HepG2 (cell line): ENCODE results near the gene PPP2R2D. TPM values are rescaled to one million over a fixed set of nuclear protein-coding genes. Genes with fewer than 3 reads are reported as not detected.

Experiments
- CAMTA2 ChIP-seq: sonication (generic); formaldehyde crosslinking; IDR thresholded peaks from 2 replicates; pipeline ENCODE4 v1.4.0; 2020; ENCODE audit warnings: mild to moderate bottlenecking, missing genetic modification reagents, borderline replicate concordance
- EZH2 ChIP-seq: conservative IDR thresholded peaks from 2 replicates; pipeline ENCODE4 v1.6.1; 2012; ENCODE audit warnings: mild to moderate bottlenecking, low read depth, low read length, moderate library complexity
- GLI4 ChIP-seq: sonication (generic); formaldehyde crosslinking; IDR thresholded peaks from 2 replicates; pipeline ENCODE4 v1.5.1; 2020; ENCODE audit warnings: missing genetic modification reagents, mild to moderate bottlenecking, moderate library complexity, borderline replicate concordance
- HNRNPUL1 ChIP-seq: fragments of 200-400 bp; formaldehyde crosslinking; IDR thresholded peaks from 2 replicates; pipeline ENCODE4 v1.6.1; 2017; ENCODE audit warnings: low read depth, mild to moderate bottlenecking, low read length, moderate library complexity
- KDM3A ChIP-seq: IDR thresholded peaks from 2 replicates; pipeline ENCODE4 v1.6.1; 2018; ENCODE audit warnings: low read depth, missing compliant biosample characterization
- NAIF1 ChIP-seq: sonication (generic); formaldehyde crosslinking; IDR thresholded peaks from 2 replicates; pipeline ENCODE4 v1.5.0; 2020; ENCODE audit warnings: mild to moderate bottlenecking, missing genetic modification reagents, borderline replicate concordance
- PAWR ChIP-seq: sonication (generic); formaldehyde crosslinking; IDR thresholded peaks from 2 replicates; pipeline ENCODE4 v1.4.0; 2020; ENCODE audit warnings: missing genetic modification reagents, mild to moderate bottlenecking, borderline replicate concordance
- PLRG1 ChIP-seq: fragments of 450-650 bp; conservative IDR thresholded peaks from 2 replicates; pipeline ENCODE4 v1.6.1; 2016
- RAD21 ChIP-seq: fragments of 450-650 bp; formaldehyde crosslinking; IDR thresholded peaks from 2 replicates; pipeline ENCODE4 v1.5.0; 2020; ENCODE audit warnings: mild to moderate bottlenecking
- RARG ChIP-seq: sonication (generic); formaldehyde crosslinking; IDR thresholded peaks from 2 replicates; pipeline ENCODE4 v1.4.0; 2020; ENCODE audit warnings: low read depth, mild to moderate bottlenecking, missing genetic modification reagents
- RFX3 ChIP-seq: IDR thresholded peaks from 2 replicates; pipeline ENCODE4 v1.6.1; 2016; ENCODE audit warnings: missing biosample characterization, missing genetic modification reagents
- THYN1 ChIP-seq: sonication (generic); formaldehyde crosslinking; IDR thresholded peaks from 2 replicates; pipeline ENCODE4 v1.8.1; 2023; ENCODE audit warnings: low read depth, mild to moderate bottlenecking, moderate library complexity, missing genetic modification reagents, borderline replicate concordance
- ZNF20 ChIP-seq: sonication (generic); formaldehyde crosslinking; IDR thresholded peaks from 2 replicates; pipeline ENCODE4 v1.4.0; 2020; ENCODE audit warnings: mild to moderate bottlenecking, moderate library complexity, missing genetic modification reagents
- ZNF225 ChIP-seq: sonication (generic); formaldehyde crosslinking; IDR thresholded peaks from 2 replicates; pipeline ENCODE4 v1.4.0; 2020; ENCODE audit warnings: mild to moderate bottlenecking, missing genetic modification reagents
- ZNF263 ChIP-seq: sonication (generic); formaldehyde crosslinking; IDR thresholded peaks from 2 replicates; pipeline ENCODE4 v1.4.0; 2020; ENCODE audit warnings: missing genetic modification reagents
- ZNF34 ChIP-seq: sonication (generic); formaldehyde crosslinking; IDR thresholded peaks from 2 replicates; pipeline ENCODE4 v1.4.0; 2020; ENCODE audit warnings: mild to moderate bottlenecking, missing genetic modification reagents, borderline replicate concordance
- ZNF570 ChIP-seq: sonication (generic); formaldehyde crosslinking; IDR thresholded peaks from 2 replicates; pipeline ENCODE4 v1.4.0; 2020; ENCODE audit warnings: mild to moderate bottlenecking, missing genetic modification reagents, borderline replicate concordance
- ZNF619 ChIP-seq: sonication (generic); formaldehyde crosslinking; IDR thresholded peaks from 2 replicates; pipeline ENCODE4 v1.4.0; 2020; ENCODE audit warnings: mild to moderate bottlenecking, missing genetic modification reagents
- ZNF773 ChIP-seq: sonication (generic); formaldehyde crosslinking; IDR thresholded peaks from 2 replicates; pipeline ENCODE4 v1.4.0; 2020; ENCODE audit warnings: missing genetic modification reagents, borderline replicate concordance
- ZNF780A ChIP-seq: sonication (generic); formaldehyde crosslinking; IDR thresholded peaks from 2 replicates; pipeline ENCODE4 v1.8.0; 2022; ENCODE audit warnings: mild to moderate bottlenecking, missing genetic modification reagents, moderate library complexity
- ZSCAN30 ChIP-seq: sonication (generic); formaldehyde crosslinking; IDR thresholded peaks from 2 replicates; pipeline ENCODE4 v1.5.0; 2020; ENCODE audit warnings: mild to moderate bottlenecking, missing genetic modification reagents
- ZZZ3 ChIP-seq: sonication (generic); formaldehyde crosslinking; IDR thresholded peaks from 2 replicates; pipeline ENCODE4 v1.4.0; 2020; ENCODE audit warnings: missing genetic modification reagents, mild to moderate bottlenecking, borderline replicate concordance
- polyA plus RNA-seq, 8 experiments: library from polyadenylated mRNA; depleted of rRNA in 3 of 8; stranded (reverse) in 7 of 8; unstranded in 1 of 8; fragments of >200 nt; fragmentation: Illumina TruSeq in 4 of 8; extraction: Trizol in 4 of 8; gene quantifications; 2 replicates each; pipeline versions ENCODE4 v1.2.1 to v1.2.3, GENCODE V29; 2011 to 2016; ENCODE audit warnings: low read depth in 4 of 8, missing spikeins in 1 of 8, mixed read lengths in 1 of 8; ENCODE audit not compliant: insufficient read depth in 1 of 8
- total RNA-seq, 5 experiments: library from RNA; depleted of rRNA; stranded (reverse); fragments of >200 nt; fragmentation: Illumina TruSeq; extraction: Trizol; gene quantifications; 2 replicates each; pipeline ENCODE4 v1.2.3, GENCODE V29; 2016; ENCODE audit warnings: low read depth in 1 of 5
- TF ChIP-seq, protein P1 (sequence below): sonication (generic); formaldehyde crosslinking; IDR thresholded peaks from 2 replicates; pipeline ENCODE4 v1.9.0; 2022; ENCODE audit warnings: low read depth, missing genetic modification reagents
- TF ChIP-seq, protein P2 (sequence below): sonication (generic); formaldehyde crosslinking; IDR thresholded peaks from 2 replicates; pipeline ENCODE4 v1.8.0; 2022; ENCODE audit warnings: mild to moderate bottlenecking, missing genetic modification reagents; ENCODE audit not compliant: insufficient replicate concordance
- TF ChIP-seq, protein P3 (sequence below): sonication (generic); formaldehyde crosslinking; conservative IDR thresholded peaks from 2 replicates; pipeline ENCODE4 v1.5.0; 2020; ENCODE audit warnings: missing genetic modification reagents
- TF ChIP-seq, protein P4 (sequence below): IDR thresholded peaks from 2 replicates; pipeline ENCODE4 v1.6.1; 2012; ENCODE audit warnings: inconsistent platforms

The PPP2R2D gene
- total and polyA plus RNA-seq, 2 of the 13 experiments (the other 11 are each of a cell fraction or from before 2014, with no cell fraction given): 32.7 to 33.2 TPM

DNA sequence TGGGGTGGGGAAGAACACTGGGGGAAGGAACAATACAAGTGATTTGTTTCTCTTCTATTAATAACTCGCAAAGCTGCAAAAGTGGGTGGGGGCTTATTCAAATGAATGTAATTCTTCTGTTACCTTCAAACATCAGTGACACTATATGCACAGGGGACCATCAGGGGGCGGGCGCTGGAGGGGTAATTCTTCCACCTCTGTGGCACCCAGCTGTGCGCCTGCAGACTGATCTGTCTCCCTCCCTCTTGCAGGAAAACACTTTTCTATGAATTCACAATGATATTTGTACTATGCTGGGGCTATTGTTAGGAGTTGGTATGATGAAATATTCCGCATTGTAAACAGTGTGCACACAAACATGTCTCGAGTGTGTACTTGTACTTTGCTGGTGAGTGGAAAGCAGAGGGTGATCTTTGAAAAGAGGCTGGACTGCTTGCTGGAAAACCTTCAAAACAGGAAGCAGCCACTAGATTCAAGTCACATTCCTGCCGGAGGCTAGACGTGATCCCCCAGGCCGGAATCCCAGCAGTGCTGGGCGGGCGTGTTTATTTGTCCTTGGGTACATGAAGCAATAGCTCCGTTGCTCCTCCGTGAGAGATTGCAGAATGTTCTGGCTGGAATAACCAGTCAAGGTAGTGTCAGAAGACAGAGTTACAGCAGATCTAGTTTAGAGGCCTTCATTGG, 96.7 kb downstream of the PPP2R2D start (continued):
- TF ChIP-seq, protein P1, sequence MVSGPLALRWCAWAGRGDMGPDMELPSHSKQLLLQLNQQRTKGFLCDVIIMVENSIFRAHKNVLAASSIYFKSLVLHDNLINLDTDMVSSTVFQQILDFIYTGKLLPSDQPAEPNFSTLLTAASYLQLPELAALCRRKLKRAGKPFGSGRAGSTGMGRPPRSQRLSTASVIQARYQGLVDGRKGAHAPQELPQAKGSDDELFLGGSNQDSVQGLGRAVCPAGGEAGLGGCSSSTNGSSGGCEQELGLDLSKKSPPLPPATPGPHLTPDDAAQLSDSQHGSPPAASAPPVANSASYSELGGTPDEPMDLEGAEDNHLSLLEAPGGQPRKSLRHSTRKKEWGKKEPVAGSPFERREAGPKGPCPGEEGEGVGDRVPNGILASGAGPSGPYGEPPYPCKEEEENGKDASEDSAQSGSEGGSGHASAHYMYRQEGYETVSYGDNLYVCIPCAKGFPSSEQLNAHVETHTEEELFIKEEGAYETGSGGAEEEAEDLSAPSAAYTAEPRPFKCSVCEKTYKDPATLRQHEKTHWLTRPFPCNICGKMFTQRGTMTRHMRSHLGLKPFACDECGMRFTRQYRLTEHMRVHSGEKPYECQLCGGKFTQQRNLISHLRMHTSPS (CRISPR knock-in tag): no peak; the same call in 1 of the 2 replicates
- TF ChIP-seq ZSCAN30 (CRISPR knock-in tag): no peak
- TF ChIP-seq ZNF263 (CRISPR knock-in tag): 0 out of 2 replicates have a peak, but pooled peaks have one; percentile 30
- TF ChIP-seq RAD21 (CRISPR knock-in tag): no peak
- no peak for TF ChIP-seq ZNF570 (CRISPR knock-in tag)
- TF ChIP-seq, protein P2, sequence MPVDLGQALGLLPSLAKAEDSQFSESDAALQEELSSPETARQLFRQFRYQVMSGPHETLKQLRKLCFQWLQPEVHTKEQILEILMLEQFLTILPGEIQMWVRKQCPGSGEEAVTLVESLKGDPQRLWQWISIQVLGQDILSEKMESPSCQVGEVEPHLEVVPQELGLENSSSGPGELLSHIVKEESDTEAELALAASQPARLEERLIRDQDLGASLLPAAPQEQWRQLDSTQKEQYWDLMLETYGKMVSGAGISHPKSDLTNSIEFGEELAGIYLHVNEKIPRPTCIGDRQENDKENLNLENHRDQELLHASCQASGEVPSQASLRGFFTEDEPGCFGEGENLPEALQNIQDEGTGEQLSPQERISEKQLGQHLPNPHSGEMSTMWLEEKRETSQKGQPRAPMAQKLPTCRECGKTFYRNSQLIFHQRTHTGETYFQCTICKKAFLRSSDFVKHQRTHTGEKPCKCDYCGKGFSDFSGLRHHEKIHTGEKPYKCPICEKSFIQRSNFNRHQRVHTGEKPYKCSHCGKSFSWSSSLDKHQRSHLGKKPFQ (CRISPR knock-in tag): no peak
- 0 out of 2 replicates have a peak, but pooled peaks have one; percentile 47 for TF ChIP-seq PAWR (CRISPR knock-in tag)
- TF ChIP-seq ZZZ3 (CRISPR knock-in tag): no peak
- peak; percentile 65; the same call in 1 of the 2 replicates for TF ChIP-seq ZNF780A (CRISPR knock-in tag)
- peak; percentile 78 for TF ChIP-seq ZNF619 (CRISPR knock-in tag)
- no peak for TF ChIP-seq EZH2
- TF ChIP-seq, protein P3, sequence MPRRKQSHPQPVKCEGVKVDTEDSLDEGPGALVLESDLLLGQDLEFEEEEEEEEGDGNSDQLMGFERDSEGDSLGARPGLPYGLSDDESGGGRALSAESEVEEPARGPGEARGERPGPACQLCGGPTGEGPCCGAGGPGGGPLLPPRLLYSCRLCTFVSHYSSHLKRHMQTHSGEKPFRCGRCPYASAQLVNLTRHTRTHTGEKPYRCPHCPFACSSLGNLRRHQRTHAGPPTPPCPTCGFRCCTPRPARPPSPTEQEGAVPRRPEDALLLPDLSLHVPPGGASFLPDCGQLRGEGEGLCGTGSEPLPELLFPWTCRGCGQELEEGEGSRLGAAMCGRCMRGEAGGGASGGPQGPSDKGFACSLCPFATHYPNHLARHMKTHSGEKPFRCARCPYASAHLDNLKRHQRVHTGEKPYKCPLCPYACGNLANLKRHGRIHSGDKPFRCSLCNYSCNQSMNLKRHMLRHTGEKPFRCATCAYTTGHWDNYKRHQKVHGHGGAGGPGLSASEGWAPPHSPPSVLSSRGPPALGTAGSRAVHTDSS (CRISPR knock-in tag): no peak
- TF ChIP-seq ZNF34 (CRISPR knock-in tag): 0 out of 2 replicates have a peak, but pooled peaks have one; percentile 19
- TF ChIP-seq HNRNPUL1: no peak
- no peak for TF ChIP-seq GLI4 (CRISPR knock-in tag)
- no peak for TF ChIP-seq THYN1 (CRISPR knock-in tag)
- 0 out of 2 replicates have a peak, but pooled peaks have one; percentile 1 for TF ChIP-seq CAMTA2 (CRISPR knock-in tag)
- no peak; the same call in 1 of the 2 replicates for TF ChIP-seq ZNF20 (CRISPR knock-in tag)
- TF ChIP-seq ZNF773: no peak
- peak; percentile 56; the same call in 1 of the 2 replicates for TF ChIP-seq KDM3A
- no peak for TF ChIP-seq ZNF225 (CRISPR knock-in tag)
- TF ChIP-seq RARG (CRISPR knock-in tag): no peak
- TF ChIP-seq, protein P4, sequence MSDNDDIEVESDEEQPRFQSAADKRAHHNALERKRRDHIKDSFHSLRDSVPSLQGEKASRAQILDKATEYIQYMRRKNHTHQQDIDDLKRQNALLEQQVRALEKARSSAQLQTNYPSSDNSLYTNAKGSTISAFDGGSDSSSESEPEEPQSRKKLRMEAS: 0 out of 2 replicates have a peak, but pooled peaks have one; percentile 44
- TF ChIP-seq RFX3 (CRISPR knock-in tag): no peak
- TF ChIP-seq PLRG1: no peak
- TF ChIP-seq NAIF1 (CRISPR knock-in tag): peak; percentile 50; the same call in 1 of the 2 replicates
